NCI-H345 treated with DMSO at 0.1 percent for 48 hours (cell line): ENCODE data around the gene SH3BGR.
"Not testable (repeated sequence)": the region's sequence is repeated elsewhere in the genome, so short reads cannot be mapped to it uniquely, and the experiment has no call there.

Experiments used
- DNase-seq: peaks from one replicate; lab custom pipeline; 2025; ENCODE audit not compliant: unreplicated experiment; lab: John Stamatoyannopoulos, UW

SH3BGR gene

GRCh38 chr21:39540367-39540766 is 88.6 kb downstream of the SH3BGR start:
- not testable (repeated sequence) for DNase-seq

GRCh38 chr21:39542736-39543135 is 91.0 kb downstream of the SH3BGR start:
- no peak for DNase-seq

- no peak for DNase-seq
These were observed 94.8 kb downstream of the SH3BGR start for GRCh38 chr21:39546522-39546921.

- no peak for DNase-seq
These were observed 101.1 kb downstream of the SH3BGR start for GRCh38 chr21:39552856-39553255.

- DNase-seq: no peak
These were observed 101.6 kb downstream of the SH3BGR start for GRCh38 chr21:39553331-39553730.

GRCh38 chr21:39555911-39556590 is 104.3 kb downstream of the SH3BGR start:
- peak; percentile 89 for DNase-seq

GRCh38 chr21:39559511-39559910 is 107.7 kb downstream of the SH3BGR start:
- no peak for DNase-seq

GRCh38 chr21:39561140-39561539 is 109.4 kb downstream of the SH3BGR start:
- DNase-seq: no peak

GRCh38 chr21:39562791-39563770 is 111.3 kb downstream of the SH3BGR start:
- DNase-seq: peak; percentile 19

- DNase-seq: no peak
These were observed 112.4 kb downstream of the SH3BGR start for GRCh38 chr21:39564200-39564599.
